DMS114 treated with DMSO at 0.1 percent for 48 hours (cell line): ENCODE data around the gene HIC1.

Source experiments
- DNase-seq: peaks from one replicate; lab custom pipeline; 2025; ENCODE audit not compliant: unreplicated experiment; lab: John Stamatoyannopoulos, UW

The HIC1 gene

DNA sequence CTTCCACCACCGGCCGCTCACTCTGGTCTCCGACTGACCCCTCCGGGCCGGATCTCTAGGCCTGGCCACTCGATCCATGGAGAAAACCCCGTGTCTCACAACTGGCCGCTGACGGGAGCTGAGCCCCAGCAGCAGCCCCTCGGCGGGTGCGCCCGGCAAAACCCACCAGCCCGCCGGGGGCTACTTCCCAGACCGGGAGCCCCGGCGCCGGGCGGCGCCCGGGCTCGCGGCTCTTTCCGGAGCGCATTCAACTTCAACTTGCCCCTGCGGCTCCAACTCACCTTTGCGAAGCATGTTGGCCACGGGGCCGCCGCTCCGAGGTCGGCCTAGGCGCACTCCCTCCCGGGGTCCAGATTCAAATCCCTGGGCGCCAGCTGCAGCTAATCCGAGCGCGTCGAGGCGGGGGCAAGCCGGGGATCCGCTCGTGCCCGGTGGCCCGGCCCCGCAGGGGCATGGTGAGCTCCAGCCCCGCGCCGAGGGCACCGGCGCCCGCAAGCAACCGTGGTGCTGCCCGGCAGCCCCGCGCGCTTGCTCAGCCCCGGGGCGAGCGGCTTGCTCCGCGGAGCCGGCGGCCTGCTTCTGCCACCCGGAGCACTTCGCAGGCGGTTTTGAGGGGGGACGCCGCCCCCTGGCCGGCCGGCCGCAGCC, 30.2 kb upstream of the HIC1 start:
- no peak for DNase-seq

- peak; percentile 66 for DNase-seq
Observed at GRCh38 chr17:2025220-2025621, 29.7 kb upstream of the HIC1 start, which contains the start of gene RTN4RL1. Gene RTN4RL1 (minus strand): TSS chr17:2025334. CDS start chr17:2024865, 469 bp downstream.

- DNase-seq: peak; percentile 68
Observed at GRCh38 chr17:2025622-2026309, 29.1 kb upstream of the HIC1 start.

DNA sequence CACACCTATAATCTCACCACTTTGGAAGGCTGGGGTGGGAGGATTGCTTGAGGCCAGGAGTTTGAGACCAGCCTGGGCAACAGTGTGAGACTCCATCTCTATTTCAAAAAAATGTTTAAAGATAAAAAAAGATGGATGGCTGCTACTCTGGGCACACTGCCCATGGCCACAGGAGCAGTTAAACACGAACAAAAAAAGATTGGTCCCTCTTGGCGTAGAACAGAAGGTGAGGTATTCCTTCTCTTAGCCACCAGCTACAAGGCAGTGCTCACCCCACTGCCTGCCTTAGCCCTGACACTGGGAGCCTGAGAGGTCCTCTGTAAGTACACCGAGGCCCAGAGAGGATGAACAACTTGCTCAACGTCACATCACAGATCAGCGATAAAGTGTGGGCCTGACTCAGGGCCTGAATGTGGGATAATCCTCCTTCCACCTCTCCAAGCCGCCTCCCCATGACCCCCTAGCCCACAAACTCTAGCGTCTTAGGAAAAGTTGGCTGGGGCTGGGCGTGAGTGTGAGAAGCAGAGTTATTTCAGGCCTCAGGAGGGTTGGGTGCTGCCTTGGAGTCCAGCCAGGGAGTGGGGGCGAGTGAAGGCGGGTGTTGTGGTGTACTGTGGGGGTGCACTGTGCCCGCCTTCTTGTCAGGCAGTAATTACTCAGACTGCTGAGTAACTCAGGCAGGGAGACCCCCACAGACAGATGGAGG, 27.2 kb upstream of the HIC1 start:
- no peak for DNase-seq

GRCh38 chr17:2028234-2028614, 26.7 kb upstream of the HIC1 start:
- no peak for DNase-seq

DNA sequence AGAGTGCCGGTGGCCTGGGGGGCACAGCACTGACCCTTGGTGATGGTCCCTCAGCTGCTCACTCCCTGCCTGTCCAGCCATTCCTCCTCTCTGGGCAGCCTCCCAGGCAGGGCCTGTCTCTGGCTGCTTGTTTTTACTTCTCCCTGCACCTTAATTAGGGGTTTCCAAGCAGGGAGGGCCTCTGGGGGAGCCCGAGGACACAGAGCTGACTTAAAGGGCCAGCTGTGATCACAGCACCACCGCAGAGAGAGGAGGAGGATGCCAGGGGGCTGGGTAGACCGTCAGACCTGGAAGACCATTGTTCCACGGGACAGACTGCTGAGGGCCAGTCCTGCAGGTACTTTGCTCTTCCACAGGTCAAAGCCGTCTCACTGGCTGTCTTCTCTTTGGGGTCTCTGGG, 26.2 kb upstream of the HIC1 start:
- no peak for DNase-seq

GRCh38 chr17:2029911-2030778, 24.8 kb upstream of the HIC1 start, which contains the start of gene DPH1:
Gene DPH1 (plus strand): TSS chr17:2030153. CDS start chr17:2030170, 17 bp downstream.
- peak; percentile 80 for DNase-seq

- no peak for DNase-seq
Observed at GRCh38 chr17:2030779-2031163, 24.1 kb upstream of the HIC1 start.

DNA sequence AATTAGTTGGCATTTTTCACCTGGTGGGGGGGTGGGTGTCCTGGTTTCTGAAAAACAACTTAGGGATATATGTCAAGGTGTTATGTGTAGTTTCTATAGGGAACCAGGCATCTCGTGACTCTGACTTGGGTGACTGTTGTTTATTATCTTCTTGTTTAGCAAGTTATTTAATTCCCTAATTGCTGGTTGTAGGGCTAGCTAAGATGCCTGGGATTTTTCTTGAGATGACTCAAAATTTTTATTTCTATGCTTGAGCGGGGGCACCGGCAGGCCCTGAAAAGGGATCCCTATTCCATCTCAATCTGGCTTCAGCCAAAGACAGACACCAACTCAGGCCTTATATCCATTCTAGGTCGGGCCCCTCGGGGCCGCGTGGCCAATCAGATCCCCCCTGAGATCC, 21.8 kb upstream of the HIC1 start:
- no peak for DNase-seq

- DNase-seq: no peak
Observed at GRCh38 chr17:2034157-2034556, 20.7 kb upstream of the HIC1 start.

DNA sequence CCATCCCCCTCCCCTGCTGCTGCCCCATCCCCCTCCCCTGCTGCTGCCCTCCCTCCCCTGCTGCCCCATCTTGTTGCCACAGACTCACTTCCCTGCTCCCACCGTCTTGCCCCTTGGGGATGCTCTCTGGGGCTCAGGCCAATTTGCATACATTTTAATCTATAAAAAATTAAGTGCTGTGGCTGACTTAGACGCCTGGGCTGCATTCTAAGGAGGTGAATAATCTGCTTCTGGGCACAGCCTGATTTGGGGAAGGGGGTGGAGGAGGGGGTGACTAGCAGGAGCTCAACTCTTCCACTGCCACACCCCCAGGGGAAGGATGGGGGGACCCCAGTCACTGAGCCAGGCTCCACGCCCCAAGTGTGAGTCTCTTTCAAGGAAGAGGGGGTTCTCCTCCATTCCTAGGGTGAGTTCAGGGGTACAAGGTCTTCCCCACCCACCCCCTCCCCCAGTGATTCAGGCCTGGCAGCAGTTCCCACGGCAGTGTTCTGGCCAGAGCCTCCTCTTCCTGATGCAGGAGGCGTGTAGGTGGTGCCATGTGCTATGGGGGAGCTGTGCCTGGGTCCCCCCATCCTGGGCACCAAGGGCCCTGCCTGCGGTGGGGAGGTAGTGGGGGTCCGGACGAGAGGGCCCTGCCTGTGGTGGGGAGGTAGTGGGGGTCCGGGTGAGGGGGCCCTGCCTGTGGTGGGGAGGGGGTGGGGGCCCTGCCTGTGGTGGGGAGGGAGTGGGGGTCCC, 19.9 kb upstream of the HIC1 start:
- DNase-seq: no peak

DNA sequence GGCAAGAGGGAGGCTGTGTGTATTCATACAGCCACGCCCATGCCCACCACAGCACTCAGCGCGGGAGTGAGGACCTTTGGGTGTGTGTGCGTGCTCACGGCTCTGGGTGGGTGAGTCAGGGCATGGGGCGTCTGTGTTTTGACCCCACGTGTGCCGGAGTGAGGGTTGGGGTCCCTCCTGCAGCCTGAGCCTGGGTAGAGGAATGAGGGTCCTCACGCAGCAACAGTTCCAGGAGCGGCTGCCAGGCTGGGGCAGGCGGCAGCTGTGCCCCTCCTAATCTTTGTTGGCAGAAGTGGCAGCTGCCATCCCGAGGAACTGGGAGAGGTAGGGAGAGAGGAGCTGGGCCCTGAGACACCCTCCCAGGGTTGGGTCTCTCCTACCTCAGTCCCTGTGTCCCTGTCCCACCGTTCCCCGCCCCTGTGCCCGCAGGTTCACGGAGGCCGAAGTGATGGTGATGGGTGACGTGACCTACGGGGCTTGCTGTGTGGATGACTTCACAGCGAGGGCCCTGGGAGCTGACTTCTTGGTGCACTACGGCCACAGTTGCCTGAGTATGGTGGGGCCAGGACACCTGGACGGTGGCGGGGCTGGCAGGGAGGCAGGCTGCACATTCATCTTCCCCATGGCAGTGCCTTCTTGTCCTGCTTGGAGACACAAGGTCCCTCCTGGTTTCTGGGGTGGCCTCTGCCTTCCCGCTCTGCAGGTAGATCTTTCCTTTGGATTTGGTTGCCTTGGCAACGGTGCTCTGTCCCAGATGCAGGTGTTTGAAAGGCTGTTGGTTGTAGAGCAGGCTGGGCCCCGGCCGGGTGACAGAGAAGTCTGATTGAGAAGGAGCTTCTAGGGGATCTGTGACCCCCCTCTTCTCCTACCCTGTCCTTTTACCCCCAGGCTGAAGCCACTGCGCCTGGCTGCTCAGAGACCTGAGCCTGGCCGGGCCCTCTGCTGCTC, 19.1 kb upstream of the HIC1 start:
- no peak for DNase-seq

DNA sequence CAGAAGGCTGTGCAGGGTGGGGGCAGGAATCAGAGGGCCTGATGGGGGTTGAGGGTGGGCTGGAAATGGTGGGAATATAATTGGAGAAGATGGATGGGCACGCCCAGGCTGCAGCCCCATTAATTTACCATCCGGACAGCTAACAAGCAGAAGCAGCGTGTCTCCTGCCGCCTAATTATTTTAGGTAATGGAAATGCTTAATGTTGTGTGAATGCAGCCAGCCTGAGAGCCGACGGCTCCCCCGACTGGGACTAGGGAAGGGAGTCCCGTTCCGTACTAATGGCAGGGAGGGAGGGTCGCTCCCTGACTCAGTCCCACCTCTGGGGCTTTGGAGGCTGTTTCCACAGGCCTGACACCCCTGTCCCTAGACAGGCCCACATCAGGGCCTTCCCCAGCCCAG, 17.7 kb upstream of the HIC1 start:
- no peak for DNase-seq

- no peak for DNase-seq
Observed at GRCh38 chr17:2040219-2040827, 14.6 kb upstream of the HIC1 start.

- no peak for DNase-seq
Observed at GRCh38 chr17:2040942-2041560, 13.9 kb upstream of the HIC1 start.

- DNase-seq: peak; percentile 89
Observed at GRCh38 chr17:2041561-2042389, 13.1 kb upstream of the HIC1 start, which contains the start of gene OVCA2. Gene OVCA2 (plus strand): TSS chr17:2042022. CDS start chr17:2042048, 26 bp downstream.

GRCh38 chr17:2042390-2042847, 12.5 kb upstream of the HIC1 start:
- no peak for DNase-seq
